GM06990 (cell line): ENCODE data around the gene SLC35A3.

Experiments
- DNase-seq: peaks from one replicate; pipeline ENCODE4 v3.0.0-alpha.2; 2011; ENCODE audit not compliant: insufficient read length; ENCODE audit errors: extremely low read depth
- H3K27me3 ChIP-seq: replicated peaks from 2 replicates; pipeline ENCODE4 v1.6.0; 2011; ENCODE audit warnings: low read length; ENCODE audit not compliant: control insufficient read depth, insufficient read depth
- H3K36me3 ChIP-seq: 2 replicates; pipeline ENCODE4 v1.5.1; 2011; ENCODE audit warnings: low read length; ENCODE audit not compliant: control insufficient read depth, insufficient read depth
- H3K4me3 ChIP-seq: replicated peaks from 2 replicates; pipeline ENCODE4 v1.5.1; 2011; ENCODE audit warnings: low read depth, mild to moderate bottlenecking, control low read depth, low read length
- CTCF ChIP-seq: IDR thresholded peaks from 2 replicates; pipeline ENCODE4 v1.5.1; 2011; ENCODE audit warnings: low read length, control low read depth, mild to moderate bottlenecking, inconsistent platforms; ENCODE audit not compliant: insufficient read depth, poor library complexity, severe bottlenecking

The SLC35A3 gene

GRCh38 chr1:99992044-99992722 lies 22.4 kb downstream of the SLC35A3 start:
- no peaks in the 10 kb centered on the region for H3K36me3 ChIP-seq

GRCh38 chr1:99992760-99993467 lies 23.1 kb downstream of the SLC35A3 start:
- TF ChIP-seq CTCF: no peak
- Histone ChIP-seq H3K4me3 (no peak overlapping the region), H3K27me3 (no peaks in the 10 kb centered on the region), H3K36me3 (no peaks in the 10 kb centered on the region)
- no peak for DNase-seq

More at GRCh38 chr1:99992044-99992722, 22.4 kb downstream of the SLC35A3 start:
- no peak overlapping the region for H3K4me3 ChIP-seq
- DNase-seq: no peak
- no peaks in the 10 kb centered on the region for H3K27me3 ChIP-seq
- no peak for TF ChIP-seq CTCF

GRCh38 chr1:99993468-99993845 lies 23.7 kb downstream of the SLC35A3 start:
- no peak for DNase-seq
- TF ChIP-seq CTCF: no peak

GRCh38 chr1:99994496-99994895 lies 24.7 kb downstream of the SLC35A3 start:
- DNase-seq: no peak
- no peak for TF ChIP-seq CTCF
- H3K4me3 ChIP-seq: no peak overlapping the region
- H3K27me3 ChIP-seq: no peaks in the 10 kb centered on the region
- H3K36me3 ChIP-seq: no peaks in the 10 kb centered on the region

More at GRCh38 chr1:99993468-99993845, 23.7 kb downstream of the SLC35A3 start:
- Histone ChIP-seq H3K27me3 (no peaks in the 10 kb centered on the region), H3K4me3 (no peak overlapping the region), H3K36me3 (no peaks in the 10 kb centered on the region)

- no peak for TF ChIP-seq CTCF
- no peaks in the 10 kb centered on the region for H3K36me3 ChIP-seq
Observed at GRCh38 chr1:99996951-99997350, 27.2 kb downstream of the SLC35A3 start.

More at GRCh38 chr1:99996951-99997350, 27.2 kb downstream of the SLC35A3 start:
- Histone ChIP-seq H3K4me3 (no peak overlapping the region), H3K27me3 (no peaks in the 10 kb centered on the region)
- DNase-seq: no peak
